HG03139 (cell line): ENCODE data around the gene CA4.
"Not testable (repeated sequence)": the region's sequence is repeated elsewhere in the genome, so short reads cannot be mapped to it uniquely, and the experiment has no call there.

Source experiments
- ATAC-seq: cut with Tn5 transposase; IDR thresholded peaks from one replicate; pipeline ENCODE4 v1.9.1; 2021; ENCODE audit not compliant: unreplicated experiment

Gene CA4

DNA sequence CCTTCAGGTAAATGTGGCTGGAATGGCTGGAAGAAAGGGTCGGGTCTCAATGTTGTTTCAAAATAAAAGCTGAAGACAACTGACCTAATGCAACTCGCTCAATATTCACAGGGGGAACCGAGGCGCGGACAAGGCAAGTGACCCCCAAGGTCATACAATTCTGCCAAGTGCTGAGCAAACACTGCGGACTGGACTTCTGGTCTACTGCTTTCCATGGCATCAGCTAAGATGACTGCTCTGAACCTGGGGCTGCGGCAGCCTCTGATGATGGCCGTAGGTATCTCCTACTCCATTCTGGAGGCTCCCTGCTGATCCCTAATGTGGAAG, 21.9 kb downstream of the CA4 start:
- no peak for ATAC-seq

DNA sequence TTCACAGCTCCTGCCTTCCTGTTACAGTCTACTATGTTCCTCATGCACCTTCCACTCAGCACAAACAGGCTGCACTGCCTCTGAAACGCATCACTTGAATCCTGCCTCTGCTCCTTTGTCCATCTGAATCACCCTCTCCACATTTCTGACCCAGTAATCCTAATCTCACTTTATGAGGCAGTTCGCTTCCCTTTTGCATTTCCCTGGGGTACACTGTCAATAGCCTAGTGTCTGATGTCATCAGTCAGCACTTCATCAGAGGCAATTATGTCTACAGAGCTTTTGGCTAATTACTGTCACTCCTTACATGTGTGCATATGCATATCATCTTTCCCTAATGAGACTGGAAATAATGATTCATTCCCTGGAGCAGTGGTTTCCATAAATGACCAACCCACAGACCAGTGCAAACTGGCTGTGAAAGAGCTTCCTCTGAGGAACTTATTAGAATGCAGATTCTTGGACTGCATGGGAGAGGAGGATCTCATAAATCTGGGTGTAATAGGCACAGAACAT, 23.6 kb downstream of the CA4 start:
- no peak for ATAC-seq

GRCh38 chr17:60174035-60174434, 24.3 kb downstream of the CA4 start:
- ATAC-seq = no peak

- not testable (repeated sequence) for ATAC-seq
Observed at GRCh38 chr17:60174767-60175166, 25.0 kb downstream of the CA4 start.

GRCh38 chr17:60176763-60177162, 27.0 kb downstream of the CA4 start:
- not testable (repeated sequence) for ATAC-seq

DNA sequence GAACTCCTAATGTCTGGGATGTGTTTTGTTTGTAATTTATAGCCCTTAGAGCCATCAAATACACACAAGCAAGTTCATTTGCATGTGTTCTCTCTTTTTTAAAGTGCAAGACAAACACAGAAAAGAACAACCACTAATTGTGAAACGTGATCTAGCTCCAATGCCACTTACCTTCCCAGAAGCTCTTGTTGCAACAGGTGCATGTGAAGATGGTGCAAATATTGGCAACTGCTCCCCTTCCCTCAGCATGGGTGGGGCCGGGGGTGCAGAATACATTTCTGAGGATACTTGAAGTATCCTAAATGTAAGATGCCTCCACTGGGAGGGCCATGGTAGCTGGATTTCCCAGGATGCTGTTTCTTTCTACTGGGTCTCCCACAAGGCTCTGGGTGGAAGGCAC, 28.4 kb downstream of the CA4 start:
- not testable (repeated sequence) for ATAC-seq

DNA sequence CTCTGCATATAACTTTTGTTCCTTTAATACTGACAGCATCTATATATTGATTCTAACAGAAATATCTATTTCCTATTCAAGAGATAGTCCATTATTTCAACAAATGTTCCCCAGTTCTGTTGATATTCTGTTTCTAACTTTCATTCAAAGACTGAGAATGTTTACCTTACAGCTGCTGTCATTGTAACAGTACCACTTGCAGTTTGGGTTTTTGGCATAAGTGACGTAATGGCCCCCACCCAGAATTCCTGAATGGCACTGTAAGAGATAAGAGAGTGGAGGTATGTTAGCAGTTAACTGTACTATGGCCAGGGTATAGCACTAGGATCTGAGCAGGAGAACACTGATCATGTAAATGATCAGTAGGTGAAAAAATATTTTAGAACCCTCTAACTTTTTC, 30.6 kb downstream of the CA4 start:
- ATAC-seq = not testable (repeated sequence)

- ATAC-seq = not testable (repeated sequence)
Observed at GRCh38 chr17:60186372-60186771, 36.6 kb downstream of the CA4 start.

GRCh38 chr17:60186846-60187745, 37.3 kb downstream of the CA4 start:
- not testable (repeated sequence) for ATAC-seq

DNA sequence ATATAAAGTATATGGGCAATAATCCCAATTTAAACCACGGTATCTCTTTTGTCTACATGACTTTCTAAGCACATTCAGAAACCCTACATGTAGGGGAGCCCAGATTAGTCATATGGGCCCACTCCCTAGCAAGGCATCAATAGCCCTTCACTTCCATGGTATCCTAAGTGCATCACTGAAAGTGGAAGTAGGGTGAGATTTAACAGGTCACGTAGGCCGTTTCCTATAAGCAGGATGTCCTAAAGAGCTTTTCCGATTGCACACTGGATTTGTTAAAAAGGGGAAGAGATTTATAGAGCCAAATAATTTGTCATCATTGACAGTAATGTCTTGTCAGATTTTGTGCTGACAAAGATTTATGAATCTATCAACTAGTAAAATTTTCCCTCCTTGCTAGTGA, 39.0 kb downstream of the CA4 start:
- no peak for ATAC-seq

DNA sequence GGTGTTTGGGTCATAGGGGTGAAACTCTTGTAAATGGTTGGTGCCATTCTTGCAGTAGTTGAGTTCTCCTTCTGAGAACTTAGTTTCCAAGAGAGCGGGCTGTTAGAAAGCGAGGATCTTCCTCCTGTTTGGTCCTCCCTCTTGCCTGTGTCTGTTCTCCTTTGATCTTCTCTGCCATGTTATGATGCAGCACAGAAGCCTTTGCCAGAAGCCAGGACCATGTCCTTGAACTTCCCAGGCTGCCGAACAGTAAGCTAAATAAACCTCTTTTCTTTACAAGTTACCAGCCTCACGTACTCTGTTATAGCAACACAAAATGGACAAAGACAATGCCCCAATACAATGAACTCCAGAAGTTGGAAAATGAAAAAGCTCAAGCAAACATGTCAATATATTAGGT, 40.3 kb downstream of the CA4 start:
- not testable (repeated sequence) for ATAC-seq

DNA sequence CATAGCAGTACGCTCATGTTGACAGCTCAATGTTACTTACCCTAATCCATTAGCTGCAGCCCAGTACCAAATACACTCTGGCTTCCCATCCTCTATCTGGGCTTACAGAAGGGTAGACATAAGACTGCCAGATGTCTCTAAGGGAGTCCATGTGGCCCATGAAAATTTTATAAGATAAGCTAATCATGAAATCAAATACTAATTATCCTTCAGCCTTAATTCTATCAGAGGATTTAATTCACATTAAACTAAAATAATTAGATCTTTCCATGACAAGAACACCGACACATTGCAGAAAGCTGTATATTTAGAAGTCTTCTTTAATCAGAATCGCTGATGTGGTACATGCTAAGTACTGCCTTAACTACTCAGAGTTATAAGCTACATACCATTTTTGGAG, 43.3 kb downstream of the CA4 start:
- not testable (repeated sequence) for ATAC-seq

DNA sequence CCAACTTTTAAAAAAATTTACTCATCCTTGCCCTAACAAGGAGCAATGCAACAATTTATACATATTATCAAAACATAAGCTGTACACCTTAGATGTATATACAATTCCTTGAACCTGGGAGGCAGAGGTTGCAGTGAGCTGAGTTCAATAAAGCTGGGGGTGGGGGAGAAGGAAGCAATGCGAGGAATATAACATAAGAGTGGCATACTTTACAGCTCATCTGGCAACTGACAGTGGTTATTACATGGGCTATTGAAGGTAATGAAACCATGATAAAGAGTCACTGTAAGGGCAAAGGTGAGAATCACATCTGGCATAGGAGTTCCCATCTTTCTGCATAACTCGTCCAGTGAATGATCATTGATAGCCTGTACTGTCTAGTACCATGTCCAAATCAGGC, 43.7 kb downstream of the CA4 start:
- no peak for ATAC-seq

GRCh38 chr17:60194141-60194540, 44.4 kb downstream of the CA4 start:
- ATAC-seq = not testable (repeated sequence)

- ATAC-seq = not testable (repeated sequence)
Observed at GRCh38 chr17:60198630-60199029, 48.9 kb downstream of the CA4 start.

DNA sequence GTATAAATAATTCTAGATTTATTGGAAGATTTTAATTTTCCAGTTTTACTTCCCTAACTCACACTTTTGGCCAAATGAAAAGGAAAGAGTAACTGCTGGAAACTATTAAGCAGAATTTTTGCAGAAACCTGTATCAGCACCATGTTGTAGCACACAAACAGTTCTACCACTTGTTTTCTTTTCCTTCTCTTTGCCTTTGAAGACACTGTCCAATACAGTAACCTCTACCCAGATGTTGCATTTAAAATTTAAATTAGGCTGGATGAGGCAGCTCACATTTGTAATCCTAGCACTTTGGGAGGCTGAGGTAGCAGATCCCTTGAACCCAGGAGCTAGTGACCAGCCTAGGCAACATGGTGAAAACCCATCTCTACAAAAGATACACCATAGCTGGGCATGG, 56.0 kb downstream of the CA4 start:
- not testable (repeated sequence) for ATAC-seq

- ATAC-seq = not testable (repeated sequence)
Observed at GRCh38 chr17:60208302-60208701, 58.5 kb downstream of the CA4 start.
